Measurements from ENCODE around the gene ZNF536.

ZNF536 gene

GRCh38 chr19:30587869-30588268 lies 215.7 kb downstream of the ZNF536 start:
- TF ChIP-seq GABPA (IDR thresholded peaks at IDR 0.05; ENCODE audit: low read depth) (no peak), REST (IDR thresholded peaks at IDR 0.05; ENCODE audit: insufficient replicate concordance, low read depth) (no peak), CTCF (IDR thresholded peaks at IDR 0.05; ENCODE audit: insufficient read depth, low read length) (no peak), SPI1 (IDR thresholded peaks at IDR 0.05; ENCODE audit: borderline replicate concordance, low read depth) (no peak), POLR2AphosphoS5 (IDR thresholded peaks at IDR 0.05; ENCODE audit: low read depth) (no peak)
- no peak overlapping the region for H3K4me3 ChIP-seq (replicated peaks; ENCODE audit: insufficient read depth, low read length)
- H3K27ac ChIP-seq (replicated peaks), result no peak overlapping the region
- no peak for DNase-seq (ENCODE audit: low read depth in 1 of 2, low spot score in 1 of 2)
- H3K27me3 ChIP-seq (ENCODE audit: insufficient read depth, poor library complexity, severe bottlenecking), result no peaks in the 10 kb centered on the region

GRCh38 chr19:30590596-30591229 lies 218.5 kb downstream of the ZNF536 start:
- TF ChIP-seq CTCF (IDR thresholded peaks at IDR 0.05; ENCODE audit: insufficient read depth, low read length) (no peak), POLR2AphosphoS5 (IDR thresholded peaks at IDR 0.05; ENCODE audit: low read depth) (no peak), GABPA (IDR thresholded peaks at IDR 0.05; ENCODE audit: low read depth) (no peak), SPI1 (IDR thresholded peaks at IDR 0.05; ENCODE audit: borderline replicate concordance, low read depth) (no peak)
- no peak for DNase-seq (ENCODE audit: low read depth in 1 of 2, low spot score in 1 of 2)
- no peaks in the 10 kb centered on the region for H3K27me3 ChIP-seq (ENCODE audit: insufficient read depth, poor library complexity, severe bottlenecking)
- H3K27ac ChIP-seq (replicated peaks), result no peak overlapping the region
- no peak overlapping the region for H3K4me3 ChIP-seq (replicated peaks; ENCODE audit: insufficient read depth, low read length)

- no peak for DNase-seq (ENCODE audit: low read depth in 1 of 2, low spot score in 1 of 2)
- no peak overlapping the region for H3K27ac ChIP-seq (replicated peaks)
- TF ChIP-seq POLR2AphosphoS5 (IDR thresholded peaks at IDR 0.05; ENCODE audit: low read depth) (no peak), CTCF (IDR thresholded peaks at IDR 0.05; ENCODE audit: insufficient read depth, low read length) (no peak), REST (IDR thresholded peaks at IDR 0.05; ENCODE audit: insufficient replicate concordance, low read depth) (no peak), GABPA (IDR thresholded peaks at IDR 0.05; ENCODE audit: low read depth) (no peak), SPI1 (IDR thresholded peaks at IDR 0.05; ENCODE audit: borderline replicate concordance, low read depth) (no peak)
- H3K4me3 ChIP-seq (replicated peaks; ENCODE audit: insufficient read depth, low read length), result no peak overlapping the region
- no peaks in the 10 kb centered on the region for H3K27me3 ChIP-seq (ENCODE audit: insufficient read depth, poor library complexity, severe bottlenecking)
Measured at GRCh38 chr19:30593356-30593755, 221.2 kb downstream of the ZNF536 start.

All from HL-60 (cell line).